ENCODE data around the gene AMER2.

Gene AMER2

DNA sequence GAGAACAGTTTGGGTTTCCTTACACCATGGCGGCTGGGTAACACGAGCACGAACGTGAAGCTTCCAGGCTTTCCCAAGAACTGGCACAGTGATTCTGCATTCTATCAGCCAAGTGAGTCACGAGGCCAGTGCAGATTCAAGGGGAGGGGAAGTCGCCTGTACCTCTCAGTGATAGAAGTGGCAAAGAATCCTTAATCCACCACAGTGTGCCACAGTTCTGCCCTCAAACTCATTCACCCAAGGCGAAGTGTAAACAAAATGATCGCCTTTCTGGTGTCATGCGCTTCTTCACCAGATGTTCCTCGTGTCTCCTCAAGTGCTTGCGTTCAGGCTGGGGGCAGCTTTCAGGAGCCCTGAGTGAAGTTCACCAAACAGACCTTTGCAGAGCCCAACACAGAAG is 24.9 kb upstream of the AMER2 start:
- H3K4me1 ChIP-seq (ENCODE audit: insufficient read depth, low read length), result no peaks in the 10 kb centered on the region
- no peak overlapping the region for H3K9ac ChIP-seq (ENCODE audit: low read depth, low read length)
- no peaks in the 10 kb centered on the region for H3K9me3 ChIP-seq (ENCODE audit: control insufficient read depth, insufficient read depth, low read length)
- no peaks in the 10 kb centered on the region for H3K36me3 ChIP-seq (ENCODE audit: insufficient read depth, low read length)

- Histone ChIP-seq H3K9me3 (ENCODE audit: control insufficient read depth, insufficient read depth, low read length) (no peaks in the 10 kb centered on the region), H3K36me3 (ENCODE audit: insufficient read depth, low read length) (no peaks in the 10 kb centered on the region), H3K4me1 (ENCODE audit: insufficient read depth, low read length) (no peaks in the 10 kb centered on the region), H3K9ac (ENCODE audit: low read depth, low read length) (no peak overlapping the region)
Measured at GRCh38 chr13:25192936-25193335, 20.8 kb upstream of the AMER2 start.

DNA sequence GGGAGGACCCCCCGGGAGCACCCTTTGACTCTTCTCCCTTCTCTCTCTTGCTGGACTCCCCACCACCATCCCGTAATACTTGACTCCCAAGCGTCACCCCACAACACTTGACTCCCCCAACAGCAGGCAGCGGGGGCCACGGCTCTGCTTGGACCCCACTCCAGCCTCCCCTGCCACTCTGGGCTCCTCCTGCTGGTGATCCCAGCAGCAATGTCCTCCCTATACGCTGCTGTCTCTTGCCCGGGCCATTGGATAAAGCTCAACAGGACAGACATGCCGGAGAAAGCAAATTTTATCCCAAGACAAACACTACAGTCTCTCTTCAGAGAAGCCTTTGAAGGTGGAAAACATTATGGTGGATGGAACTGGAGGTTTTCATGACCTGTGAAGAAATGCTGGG is 20.4 kb upstream of the AMER2 start:
- Histone ChIP-seq H3K36me3 (ENCODE audit: insufficient read depth, low read length) (no peaks in the 10 kb centered on the region), H3K9ac (ENCODE audit: low read depth, low read length) (no peak overlapping the region), H3K4me1 (ENCODE audit: insufficient read depth, low read length) (no peaks in the 10 kb centered on the region), H3K9me3 (ENCODE audit: control insufficient read depth, insufficient read depth, low read length) (no peaks in the 10 kb centered on the region)

DNA sequence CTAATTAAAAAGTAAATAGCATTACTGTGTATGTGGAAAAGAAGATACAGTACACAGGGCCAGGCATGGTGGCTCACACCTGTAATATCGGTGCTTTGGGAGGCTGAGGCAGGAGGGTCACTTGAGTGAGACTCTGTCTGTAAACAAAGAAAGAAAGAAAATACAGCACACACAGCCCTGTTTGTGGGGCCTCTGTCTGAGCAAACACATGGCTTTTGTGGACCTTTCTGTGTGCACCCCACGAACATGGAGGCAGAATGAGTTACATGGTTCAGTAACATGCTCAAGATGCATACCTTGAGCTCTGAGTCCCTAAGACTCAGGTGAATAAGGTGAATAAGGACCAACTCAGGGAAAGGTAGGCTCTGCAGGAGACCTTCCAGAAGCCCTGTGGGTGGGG is 20.0 kb upstream of the AMER2 start:
- H3K4me1 ChIP-seq (ENCODE audit: insufficient read depth, low read length), result no peaks in the 10 kb centered on the region
- H3K36me3 ChIP-seq (ENCODE audit: insufficient read depth, low read length), result no peaks in the 10 kb centered on the region
- H3K9ac ChIP-seq (ENCODE audit: low read depth, low read length), result no peak overlapping the region
- H3K9me3 ChIP-seq (ENCODE audit: control insufficient read depth, insufficient read depth, low read length), result no peaks in the 10 kb centered on the region

DNA sequence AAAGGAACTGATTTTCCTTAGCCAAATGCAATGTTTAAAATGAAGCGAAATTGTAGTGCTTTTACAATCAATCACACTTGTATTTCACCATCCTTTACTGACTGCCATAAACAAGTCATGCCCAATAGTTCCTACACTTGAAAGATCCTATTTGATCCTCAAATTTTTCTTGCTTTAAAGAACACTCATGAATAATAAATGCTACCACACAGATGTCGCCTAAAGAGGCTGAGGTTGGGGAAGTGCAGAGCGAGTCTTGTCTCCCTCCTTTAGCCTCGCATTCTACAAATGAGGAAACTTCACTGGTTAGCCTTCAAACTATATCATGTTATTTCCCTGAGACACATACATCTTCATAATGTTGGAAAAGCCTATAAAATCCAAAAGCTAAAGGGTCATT is 18.7 kb upstream of the AMER2 start:
- Histone ChIP-seq H3K4me1 (ENCODE audit: insufficient read depth, low read length) (no peaks in the 10 kb centered on the region), H3K36me3 (ENCODE audit: insufficient read depth, low read length) (no peaks in the 10 kb centered on the region), H3K9me3 (ENCODE audit: control insufficient read depth, insufficient read depth, low read length) (no peaks in the 10 kb centered on the region), H3K9ac (ENCODE audit: low read depth, low read length) (no peak overlapping the region)

- Histone ChIP-seq H3K9me3 (ENCODE audit: control insufficient read depth, insufficient read depth, low read length) (no peaks in the 10 kb centered on the region), H3K36me3 (ENCODE audit: insufficient read depth, low read length) (no peaks in the 10 kb centered on the region), H3K9ac (ENCODE audit: low read depth, low read length) (no peak overlapping the region), H3K4me1 (ENCODE audit: insufficient read depth, low read length) (no peaks in the 10 kb centered on the region)
Measured at GRCh38 chr13:25190256-25190655, 18.2 kb upstream of the AMER2 start.

GRCh38 chr13:25187596-25187995 is 15.5 kb upstream of the AMER2 start:
- H3K36me3 ChIP-seq (ENCODE audit: insufficient read depth, low read length), result no peaks in the 10 kb centered on the region
- H3K4me1 ChIP-seq (ENCODE audit: insufficient read depth, low read length), result no peaks in the 10 kb centered on the region
- no peak overlapping the region for H3K9ac ChIP-seq (ENCODE audit: low read depth, low read length)
- H3K9me3 ChIP-seq (ENCODE audit: control insufficient read depth, insufficient read depth, low read length), result no peaks in the 10 kb centered on the region

GRCh38 chr13:25186187-25186586 is 14.1 kb upstream of the AMER2 start:
- Histone ChIP-seq H3K9ac (ENCODE audit: low read depth, low read length) (no peak overlapping the region), H3K4me1 (ENCODE audit: insufficient read depth, low read length) (peaks cover 7% of the 10 kb centered on the region), H3K9me3 (ENCODE audit: control insufficient read depth, insufficient read depth, low read length) (no peaks in the 10 kb centered on the region), H3K36me3 (ENCODE audit: insufficient read depth, low read length) (no peaks in the 10 kb centered on the region)

DNA sequence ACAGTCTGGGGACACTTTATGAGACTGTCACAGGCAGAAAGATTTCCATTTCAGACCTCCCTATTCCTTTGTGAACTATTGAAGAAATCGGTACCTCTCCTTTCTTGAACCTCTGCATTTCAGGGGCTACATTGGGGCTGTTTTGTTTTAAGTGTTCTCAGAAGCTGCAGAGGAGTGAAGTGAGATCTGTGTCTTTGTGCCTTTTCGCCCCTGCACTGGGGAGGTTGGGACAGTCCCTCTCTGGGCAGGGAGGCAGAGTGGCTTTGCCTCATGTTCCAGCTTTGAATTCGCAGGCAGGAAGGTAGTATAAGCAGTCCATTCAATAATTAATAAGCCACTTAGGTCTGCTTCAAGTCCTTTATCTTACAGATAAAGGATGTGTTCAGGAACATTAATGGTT is 9.5 kb upstream of the AMER2 start:
- H3K9me3 ChIP-seq (ENCODE audit: control insufficient read depth, insufficient read depth, low read length), result no peaks in the 10 kb centered on the region
- H3K36me3 ChIP-seq (ENCODE audit: insufficient read depth, low read length), result no peaks in the 10 kb centered on the region
- H3K9ac ChIP-seq (ENCODE audit: low read depth, low read length), result no peak overlapping the region
- H3K4me1 ChIP-seq (ENCODE audit: insufficient read depth, low read length), result peaks cover 10% of the 10 kb centered on the region

- H3K9me3 ChIP-seq (ENCODE audit: control insufficient read depth, insufficient read depth, low read length), result no peaks in the 10 kb centered on the region
- no peaks in the 10 kb centered on the region for H3K36me3 ChIP-seq (ENCODE audit: insufficient read depth, low read length)
- no peak overlapping the region for H3K9ac ChIP-seq (ENCODE audit: low read depth, low read length)
- H3K4me1 ChIP-seq (ENCODE audit: insufficient read depth, low read length), result peaks cover 10% of the 10 kb centered on the region
Measured at GRCh38 chr13:25180775-25181537, 8.9 kb upstream of the AMER2 start.

- H3K36me3 ChIP-seq (ENCODE audit: insufficient read depth, low read length), result no peaks in the 10 kb centered on the region
- peaks cover 10% of the 10 kb centered on the region for H3K4me1 ChIP-seq (ENCODE audit: insufficient read depth, low read length)
- H3K9me3 ChIP-seq (ENCODE audit: control insufficient read depth, insufficient read depth, low read length), result no peaks in the 10 kb centered on the region
- no peak overlapping the region for H3K9ac ChIP-seq (ENCODE audit: low read depth, low read length)
Measured at GRCh38 chr13:25179832-25180774, 8.0 kb upstream of the AMER2 start.

- Histone ChIP-seq H3K9me3 (ENCODE audit: control insufficient read depth, insufficient read depth, low read length) (no peaks in the 10 kb centered on the region), H3K9ac (ENCODE audit: low read depth, low read length) (no peak overlapping the region), H3K4me1 (ENCODE audit: insufficient read depth, low read length) (peaks cover 10% of the 10 kb centered on the region), H3K36me3 (ENCODE audit: insufficient read depth, low read length) (no peaks in the 10 kb centered on the region)
Measured at GRCh38 chr13:25179011-25179410, 6.9 kb upstream of the AMER2 start.

DNA sequence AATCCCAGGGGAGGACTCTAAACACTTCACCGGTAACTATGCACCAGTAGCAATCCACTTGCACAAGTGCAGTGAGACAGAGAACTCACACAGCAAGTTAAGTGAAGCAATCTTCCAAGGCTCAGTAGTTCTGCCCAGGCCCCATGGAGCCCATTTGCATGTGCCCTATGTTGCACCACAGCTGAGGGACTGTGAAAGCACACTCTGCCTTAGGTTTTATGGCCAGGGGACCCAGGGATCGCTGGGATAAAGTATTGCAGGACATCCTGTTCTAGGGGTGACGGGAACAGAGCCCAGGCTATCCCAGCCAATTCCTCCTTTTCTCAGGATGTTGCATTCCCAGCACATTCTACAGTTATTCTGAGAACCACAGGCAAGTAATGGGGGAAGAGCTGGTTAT is 6.0 kb upstream of the AMER2 start:
- no peaks in the 10 kb centered on the region for H3K36me3 ChIP-seq (ENCODE audit: insufficient read depth, low read length)
- no peak overlapping the region for H3K9ac ChIP-seq (ENCODE audit: low read depth, low read length)
- H3K9me3 ChIP-seq (ENCODE audit: control insufficient read depth, insufficient read depth, low read length), result no peaks in the 10 kb centered on the region
- peaks cover 10% of the 10 kb centered on the region for H3K4me1 ChIP-seq (ENCODE audit: insufficient read depth, low read length)

GRCh38 chr13:25177636-25178035 is 5.5 kb upstream of the AMER2 start:
- H3K36me3 ChIP-seq (ENCODE audit: insufficient read depth, low read length), result no peaks in the 10 kb centered on the region
- no peaks in the 10 kb centered on the region for H3K9me3 ChIP-seq (ENCODE audit: control insufficient read depth, insufficient read depth, low read length)
- H3K4me1 ChIP-seq (ENCODE audit: insufficient read depth, low read length), result peaks cover 10% of the 10 kb centered on the region
- H3K9ac ChIP-seq (ENCODE audit: low read depth, low read length), result no peak overlapping the region

GRCh38 chr13:25177012-25177411 is 4.9 kb upstream of the AMER2 start:
- Histone ChIP-seq H3K9me3 (ENCODE audit: control insufficient read depth, insufficient read depth, low read length) (no peaks in the 10 kb centered on the region), H3K4me1 (ENCODE audit: insufficient read depth, low read length) (peaks cover 13% of the 10 kb centered on the region), H3K9ac (ENCODE audit: low read depth, low read length) (no peak overlapping the region), H3K36me3 (ENCODE audit: insufficient read depth, low read length) (no peaks in the 10 kb centered on the region)

All from ES-I3 (cell line).